Brain pericyte (primary cell): ENCODE data around the gene MTTP.

Experiments
- DNase-seq: peaks from one replicate; pipeline ENCODE4 v3.0.0-alpha.2; 2012; ENCODE audit warnings: low read depth, low spot score

Gene MTTP

GRCh38 chr4:99593781-99594641 is 19.4 kb downstream of the MTTP start:
- no peak for DNase-seq

- DNase-seq, result no peak
These were observed 20.2 kb downstream of the MTTP start for GRCh38 chr4:99594818-99595217.

- DNase-seq, result no peak
These were observed 32.1 kb downstream of the MTTP start for GRCh38 chr4:99606716-99607115.

- DNase-seq, result no peak
These were observed 33.8 kb downstream of the MTTP start for GRCh38 chr4:99608417-99608816.

GRCh38 chr4:99610605-99611175 is 36.1 kb downstream of the MTTP start:
- no peak for DNase-seq

- no peak for DNase-seq
These were observed 37.7 kb downstream of the MTTP start for GRCh38 chr4:99612281-99612680.

GRCh38 chr4:99612704-99613103 is 38.1 kb downstream of the MTTP start:
- no peak for DNase-seq

GRCh38 chr4:99614491-99614890 is 39.9 kb downstream of the MTTP start:
- no peak for DNase-seq

GRCh38 chr4:99615170-99615820 is 40.7 kb downstream of the MTTP start:
- no peak for DNase-seq

GRCh38 chr4:99617374-99617773 is 42.8 kb downstream of the MTTP start:
- DNase-seq, result no peak

GRCh38 chr4:99622341-99622740 is 47.7 kb downstream of the MTTP start:
- DNase-seq, result no peak

GRCh38 chr4:99624141-99624719 is 49.6 kb downstream of the MTTP start:
- no peak for DNase-seq

- no peak for DNase-seq
These were observed 50.7 kb downstream of the MTTP start for GRCh38 chr4:99625369-99625768.

GRCh38 chr4:99628040-99628439 is 53.4 kb downstream of the MTTP start:
- no peak for DNase-seq

GRCh38 chr4:99629962-99630554 is 55.4 kb downstream of the MTTP start:
- no peak for DNase-seq

- no peak for DNase-seq
These were observed 56.3 kb downstream of the MTTP start for GRCh38 chr4:99630857-99631360.

- no peak for DNase-seq
These were observed 59.1 kb downstream of the MTTP start for GRCh38 chr4:99633772-99634171.

GRCh38 chr4:99634742-99635360 is 60.2 kb downstream of the MTTP start:
- DNase-seq, result no peak

- DNase-seq, result no peak
These were observed 61.0 kb downstream of the MTTP start for GRCh38 chr4:99635601-99636000.

GRCh38 chr4:99636422-99636821 is 61.8 kb downstream of the MTTP start:
- DNase-seq, result no peak

- DNase-seq, result no peak
These were observed 62.5 kb downstream of the MTTP start for GRCh38 chr4:99637174-99637573.
